Measurements from ENCODE around the gene POP4. TPM values are rescaled to one million over a fixed set of nuclear protein-coding genes. Genes with fewer than 3 reads are reported as not detected.

Gene POP4
- total RNA-seq, 1 experiment from 2014 or later, result 116 TPM

GRCh38 chr19:29622166-29623070 lies 16.3 kb downstream of the POP4 start:
- Histone ChIP-seq H3K4me1 (ENCODE audit: control insufficient read depth, insufficient read depth, low read length) (no peaks in the 10 kb centered on the region), H3K27me3 (ENCODE audit: control insufficient read depth, insufficient read depth, low read length) (no peaks in the 10 kb centered on the region), H3K27ac (ENCODE audit: low read length) (no peak overlapping the region), H3K4me3 (ENCODE audit: low read depth in 2 of 2, low read length in 2 of 2) (no peak overlapping the region), H3K36me3 (ENCODE audit: control insufficient read depth, insufficient read depth, low read length) (no peaks in the 10 kb centered on the region), H3K9me3 (ENCODE audit: control insufficient read depth, insufficient read depth, low read depth, low read length) (no peaks in the 10 kb centered on the region)
- ChIA-PET POLR2A (no interaction called here), CTCF (no interaction called here)
- TF ChIP-seq TCF7L2 (IDR thresholded peaks at IDR 0.05; ENCODE audit: low read depth, low read length) (no peak), SIN3A (IDR thresholded peaks at IDR 0.05; ENCODE audit: borderline replicate concordance, insufficient read depth, low read depth, low read length) (no peak), REST (IDR thresholded peaks at IDR 0.05; ENCODE audit: insufficient read depth in 1 of 2, low read depth in 2 of 2, low read length in 1 of 2) (peak; percentile 59 to 62; a peak in 2 of 4 replicates), POLR2AphosphoS5 (IDR thresholded peaks at IDR 0.05; ENCODE audit: low read depth, low read length) (no peak)
- intact Hi-C loops (cut with micrococcal nuclease; ENCODE audit: unreplicated experiment) (no loop called here), in situ Hi-C loops (cut with HindIII; ENCODE audit: low pct_unique_long_range_greater_than_20kb, low sequenced_read_pairs) (no loop called here)
- DNase-seq (ENCODE audit: low read depth, low spot score), result no peak
- no TSS peak for BruUV-seq (replicated peaks)
- ATAC-seq, result peak; percentile 66; the same call in 1 of the 2 replicates

DNA sequence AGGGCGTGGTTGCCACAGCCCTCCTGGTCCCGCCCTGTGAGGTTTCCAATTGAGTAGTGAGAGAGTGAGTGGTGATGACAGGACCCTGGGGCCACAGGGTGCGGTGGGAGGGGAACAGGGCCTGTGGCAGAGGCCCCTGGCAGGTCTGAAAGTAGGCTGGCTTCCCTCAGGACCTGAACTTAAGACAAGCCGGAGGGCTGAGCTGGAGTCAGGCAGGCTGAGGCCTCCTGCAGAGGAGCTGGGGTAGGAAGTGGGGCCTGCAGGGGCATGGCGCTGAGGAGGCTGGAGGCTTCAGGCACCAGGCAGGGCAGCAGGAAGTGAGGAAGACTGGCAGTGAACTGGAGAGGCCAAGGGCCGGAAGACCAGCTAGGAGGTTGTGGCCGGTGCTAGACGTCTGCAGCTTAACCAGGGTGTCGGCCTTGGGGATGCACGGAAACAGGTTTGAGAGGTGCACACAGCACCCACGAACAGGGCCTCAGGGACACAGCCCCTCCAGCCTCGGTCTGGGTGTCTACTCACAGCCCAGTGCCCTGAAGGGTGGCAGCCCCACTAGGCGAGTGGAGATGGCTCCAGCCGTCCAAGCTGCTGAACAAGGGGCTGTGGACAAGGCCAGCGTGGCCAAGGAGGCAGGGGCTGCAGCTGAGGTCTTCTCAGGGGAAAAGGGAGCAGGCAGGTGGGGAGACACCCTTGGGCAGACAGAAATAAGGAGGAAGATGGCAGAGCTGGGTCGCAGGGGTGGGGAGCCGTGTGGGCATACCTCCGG lies 17.8 kb downstream of the POP4 start:
- DNase-seq (ENCODE audit: low read depth, low spot score), result no peak
- H3K36me3 ChIP-seq (ENCODE audit: control insufficient read depth, insufficient read depth, low read length), result no peaks in the 10 kb centered on the region
- H3K27me3 ChIP-seq (ENCODE audit: control insufficient read depth, insufficient read depth, low read length), result no peaks in the 10 kb centered on the region
- BruUV-seq (replicated peaks), result no TSS peak
- no peak overlapping the region for H3K4me3 ChIP-seq (ENCODE audit: low read depth in 2 of 2, low read length in 2 of 2)
- intact Hi-C loops (cut with micrococcal nuclease; ENCODE audit: unreplicated experiment), result no loop called here
- ChIA-PET POLR2A (no interaction called here), CTCF (no interaction called here)
- ATAC-seq, result no peak
- no peaks in the 10 kb centered on the region for H3K9me3 ChIP-seq (ENCODE audit: control insufficient read depth, insufficient read depth, low read depth, low read length)
- TF ChIP-seq POLR2AphosphoS5 (IDR thresholded peaks at IDR 0.05; ENCODE audit: low read depth, low read length) (no peak), CTCF (IDR thresholded peaks at IDR 0.05) (no peak), TCF7L2 (IDR thresholded peaks at IDR 0.05; ENCODE audit: low read depth, low read length) (no peak), SIN3A (IDR thresholded peaks at IDR 0.05; ENCODE audit: borderline replicate concordance, insufficient read depth, low read depth, low read length) (no peak), REST (IDR thresholded peaks at IDR 0.05; ENCODE audit: insufficient read depth in 1 of 2, low read depth in 2 of 2, low read length in 1 of 2) (no peak)
- in situ Hi-C loops (cut with HindIII; ENCODE audit: low pct_unique_long_range_greater_than_20kb, low sequenced_read_pairs), result no loop called here
- no peaks in the 10 kb centered on the region for H3K4me1 ChIP-seq (ENCODE audit: control insufficient read depth, insufficient read depth, low read length)
- H3K27ac ChIP-seq (ENCODE audit: low read length), result no peak overlapping the region

Measured in Panc1 (cell line).